HepG2 (cell line): ENCODE results near the gene ACSBG1. TPM values are rescaled to one million over a fixed set of nuclear protein-coding genes. Genes with fewer than 3 reads are reported as not detected.

Experiments
- ATAC-seq: fragments of 200-7000 bp; cut with Tn5 transposase; 3 replicates; pipeline ENCODE4 v1.9.1; 2020; ENCODE audit warnings: mild to moderate bottlenecking, moderate library complexity
- BruUV-seq: library from RNA; stranded (reverse); fragments of 400-500 nt; replicated peaks from 2 replicates; lab custom pipeline; 2021; lab: Mats Ljungman, UMichigan
- CTCF ChIA-PET: fragments of 300-600 bp; formaldehyde crosslinking; extraction: SDS; loops from one replicate; lab custom pipeline; 2021; ENCODE audit warnings: low total read pairs, inconsistent platforms, low intra/inter-chr PET ratio; lab: Yijun Ruan, JAX
- POLR2A ChIA-PET: fragments of 350-600 bp; sonication (Branson Sonifier 250); formaldehyde crosslinking; loops from one replicate; lab custom pipeline; 2020; ENCODE audit warnings: antibody characterized with exemption, inconsistent platforms; lab: Yijun Ruan, JAX
- DNase-seq: peaks from one replicate; pipeline ENCODE4 v3.0.0-alpha.2; 2015; ENCODE audit warnings: low spot score
- FAIRE-seq: peaks from 3 replicates; lab custom pipeline; 2011; peaks lifted over from hg19 to GRCh38; lab: Jason Lieb, UNC
- H2AFZ ChIP-seq: one replicate; pipeline ENCODE4 v1.6.1; 2011; ENCODE audit warnings: low read length, inconsistent platforms
- H3K27ac ChIP-seq: fragments of 300-600 bp; 3 replicates; pipeline ENCODE4 v1.8.0; 2011; ENCODE audit warnings: mixed run types, mild to moderate bottlenecking, mixed read lengths, low read length, inconsistent platforms; ENCODE audit not compliant: insufficient read depth; ENCODE audit errors: extremely low read length
- H3K27me3 ChIP-seq, 2 experiments: fragments of 200-600 bp in 1 of 2; 2 replicates in 1 of 2; 3 replicates in 1 of 2; pipeline versions ENCODE4 v1.6.0 to v1.8.0; 2011; ENCODE audit warnings: low read length in 2 of 2, mild to moderate bottlenecking in 2 of 2, moderate library complexity in 2 of 2, inconsistent platforms in 1 of 2; ENCODE audit not compliant: insufficient read depth in 2 of 2, control insufficient read depth in 1 of 2
- H3K36me3 ChIP-seq, 2 experiments: fragments of 200-600 bp in 1 of 2; replicated peaks in 1 of 2; 2 replicates in 1 of 2; 3 replicates in 1 of 2; pipeline versions ENCODE4 v1.5.1 to v1.8.0; 2011; ENCODE audit warnings: low read length in 2 of 2, inconsistent platforms in 1 of 2; ENCODE audit not compliant: insufficient read depth in 2 of 2, control insufficient read depth in 1 of 2
- H3K4me1 ChIP-seq: 2 replicates; pipeline ENCODE4 v1.5.1; 2012; ENCODE audit warnings: low read length, inconsistent platforms; ENCODE audit not compliant: insufficient read depth
- H3K4me2 ChIP-seq: 2 replicates; pipeline ENCODE4 v1.6.0; 2011; ENCODE audit warnings: low read depth, low read length, inconsistent platforms
- H3K4me3 ChIP-seq, 3 experiments: fragments of 200-600 bp in 1 of 3; sonication (generic), shearing (Covaris generic) in 1 of 3; replicated peaks in 1 of 3; 2 replicates each; pipeline ENCODE4 v1.5.1; 2011 to 2016; ENCODE audit warnings: low read length in 3 of 3, inconsistent platforms in 2 of 3, low read depth in 2 of 3, mild to moderate bottlenecking in 2 of 3, control low read depth in 1 of 3, mixed read lengths in 1 of 3; ENCODE audit not compliant: insufficient read depth in 1 of 3
- H3K79me2 ChIP-seq: one replicate; pipeline ENCODE4 v1.6.1; 2011; ENCODE audit warnings: low read length, inconsistent platforms; ENCODE audit not compliant: insufficient read depth
- H3K9ac ChIP-seq: 2 replicates; pipeline ENCODE4 v1.6.0; 2011; ENCODE audit warnings: mild to moderate bottlenecking, low read depth, low read length, inconsistent platforms; ENCODE audit not compliant: insufficient read depth
- H3K9me3 ChIP-seq: 2 replicates; pipeline ENCODE4 v1.5.1; 2012; ENCODE audit warnings: mild to moderate bottlenecking, low read length
- H4K20me1 ChIP-seq: 2 replicates; pipeline ENCODE4 v1.6.0; 2011; ENCODE audit warnings: inconsistent platforms, mild to moderate bottlenecking, low read length, moderate library complexity; ENCODE audit not compliant: insufficient read depth
- ELF4 ChIP-seq: sonication (generic); formaldehyde crosslinking; IDR thresholded peaks from 2 replicates; pipeline ENCODE4 v1.5.0; 2020; ENCODE audit warnings: missing genetic modification reagents, mild to moderate bottlenecking, moderate library complexity, borderline replicate concordance
- KAT7 ChIP-seq: IDR thresholded peaks from 2 replicates; pipeline ENCODE4 v1.6.1; 2018; ENCODE audit warnings: borderline replicate concordance, missing compliant biosample characterization
- PLRG1 ChIP-seq: fragments of 450-650 bp; conservative IDR thresholded peaks from 2 replicates; pipeline ENCODE4 v1.6.1; 2016
- SNAI1 ChIP-seq: sonication (generic); formaldehyde crosslinking; IDR thresholded peaks from 2 replicates; pipeline ENCODE4 v1.5.0; 2020; ENCODE audit warnings: mild to moderate bottlenecking, missing genetic modification reagents, borderline replicate concordance
- TIGD3 ChIP-seq: sonication (generic); formaldehyde crosslinking; IDR thresholded peaks from 2 replicates; pipeline ENCODE4 v1.5.1; 2020; ENCODE audit warnings: mild to moderate bottlenecking, missing genetic modification reagents, borderline replicate concordance
- ZBTB44 ChIP-seq: sonication (generic); formaldehyde crosslinking; IDR thresholded peaks from 2 replicates; pipeline ENCODE4 v1.4.0; 2020; ENCODE audit warnings: missing genetic modification reagents
- ZNF121 ChIP-seq: sonication (generic); formaldehyde crosslinking; IDR thresholded peaks from 2 replicates; pipeline ENCODE4 v1.5.0; 2020; ENCODE audit warnings: mild to moderate bottlenecking, missing genetic modification reagents
- ZNF468 ChIP-seq: sonication (generic); formaldehyde crosslinking; IDR thresholded peaks from 2 replicates; pipeline ENCODE4 v1.8.0; 2022; ENCODE audit warnings: mild to moderate bottlenecking, moderate library complexity, missing genetic modification reagents
- ZNF83 ChIP-seq: sonication (generic); formaldehyde crosslinking; IDR thresholded peaks from 2 replicates; pipeline ENCODE4 v1.4.0; 2020; ENCODE audit warnings: missing genetic modification reagents, mild to moderate bottlenecking, borderline replicate concordance
- ZSCAN12 ChIP-seq: sonication (generic); formaldehyde crosslinking; IDR thresholded peaks from 2 replicates; pipeline ENCODE4 v1.9.0; 2021; ENCODE audit warnings: mild to moderate bottlenecking, missing genetic modification reagents
- WGBS: methylation state at CpG from one replicate; pipeline ENCODE4 v1.1.6; 2017; ENCODE audit warnings: low lambda C conversion rate; 5-methylcytosine and 5-hydroxymethylcytosine counted together
- in situ Hi-C: cut with HindIII; loops from 2 replicates; pipeline ENCODE4 v1.10.0; 2017; ENCODE audit warnings: low pct_unique_long_range_greater_than_20kb; ENCODE audit not compliant: extremely low pct_ligation_motif_present
- intact Hi-C: fragments of 100-400 bp; cut with micrococcal nuclease; formaldehyde crosslinking; loops from one replicate; pipeline ENCODE4 v1.10.0; 2022; ENCODE audit not compliant: unreplicated experiment
- polyA plus RNA-seq, 8 experiments: library from polyadenylated mRNA; depleted of rRNA in 3 of 8; stranded (reverse) in 7 of 8; unstranded in 1 of 8; fragments of >200 nt; fragmentation: Illumina TruSeq in 4 of 8; extraction: Trizol in 4 of 8; gene quantifications; 2 replicates each; pipeline versions ENCODE4 v1.2.1 to v1.2.3, GENCODE V29; 2011 to 2016; ENCODE audit warnings: low read depth in 4 of 8, missing spikeins in 1 of 8, mixed read lengths in 1 of 8; ENCODE audit not compliant: insufficient read depth in 1 of 8
- total RNA-seq, 5 experiments: library from RNA; depleted of rRNA; stranded (reverse); fragments of >200 nt; fragmentation: Illumina TruSeq; extraction: Trizol; gene quantifications; 2 replicates each; pipeline ENCODE4 v1.2.3, GENCODE V29; 2016; ENCODE audit warnings: low read depth in 1 of 5

ACSBG1 gene
- total and polyA plus RNA-seq, 2 of the 13 experiments (the other 11 are each of a cell fraction or from before 2014, with no cell fraction given) = 0.35 to 0.81 TPM

- H3K27ac ChIP-seq = no peak overlapping the region
- H3K4me3 ChIP-seq = no peak overlapping the region
- peaks cover 0 to 3% of the 10 kb centered on the region in 2 experiments; a peak in 2 of 5 replicates for H3K27me3 ChIP-seq
- no peaks in the 10 kb centered on the region for H4K20me1 ChIP-seq
- ChIA-PET POLR2A (no interaction called here), CTCF (interaction anchor here (2.8 to 4.1 kb wide), 2 partner anchors 47 to 82 kb away, joined by 13 to 43 read pairs; no protein-coding TSS in a partner anchor)
- no peaks in the 10 kb centered on the region for H3K4me1 ChIP-seq
- intact Hi-C loops (no loop called here), in situ Hi-C loops (no loop called here)
- H3K36me3 ChIP-seq = no peaks in the 10 kb centered on the region
- DNase-seq (no peak), ATAC-seq (no peak; the same call in 2 of the 3 replicates), FAIRE-seq (no peak)
- WGBS = 40% methylated on average over 3 of the region's 15 CpGs
- TF ChIP-seq ZNF468 (CRISPR knock-in tag) (no peak), ZNF83 (no peak), SNAI1 (CRISPR knock-in tag) (no peak), TIGD3 (CRISPR knock-in tag) (no peak), PLRG1 (no peak), KAT7 (CRISPR knock-in tag) (no peak), ZSCAN12 (CRISPR knock-in tag) (no peak), ZBTB44 (CRISPR knock-in tag) (no peak), ZNF121 (CRISPR knock-in tag) (no peak), ELF4 (CRISPR knock-in tag) (no peak)
- no peak overlapping the region for H3K9ac ChIP-seq
- H3K4me2 ChIP-seq = no peak overlapping the region
- H3K79me2 ChIP-seq = no peaks in the 10 kb centered on the region
- BruUV-seq = no TSS peak
- no peaks in the 10 kb centered on the region for H3K9me3 ChIP-seq
- H2AFZ ChIP-seq = no peak overlapping the region
These were observed 40.4 kb downstream of the ACSBG1 start for GRCh38 chr15:78193731-78194567.
